Lung (tissue), 16 donors: ENCODE data around the gene EHBP1. TPM values are rescaled to one million over a fixed set of nuclear protein-coding genes. Genes with fewer than 3 reads are reported as not detected.

ENCODE experiments used
- ATAC-seq: fragments of 200-7000 bp; cut with Tn5 transposase; one replicate; pipeline ENCODE4 v1.9.1; 2020; ENCODE audit warnings: moderate number of reproducible peaks; ENCODE audit not compliant: insufficient read depth, low FRiP score
- DNase-seq, 3 donors: peaks; one replicate each; pipeline ENCODE4 v3.0.0-alpha.2; 2013 to 2017
- H3K27ac ChIP-seq, 2 donors: one replicate each; pipeline ENCODE4 v1.5.1; 2013; ENCODE audit warnings: mild to moderate bottlenecking in 2 of 2, moderate library complexity in 2 of 2, control low read depth in 1 of 2, inconsistent platforms in 1 of 2, low read depth in 1 of 2, low read length in 1 of 2
- H3K27me3 ChIP-seq, 3 donors: one replicate each; pipeline ENCODE4 v1.5.1; 2013; ENCODE audit warnings: low read length in 2 of 3; ENCODE audit not compliant: control insufficient read depth in 3 of 3, insufficient read depth in 3 of 3
- H3K36me3 ChIP-seq, 4 donors: one replicate each; pipeline ENCODE4 v1.5.1; 2013; ENCODE audit warnings: low read length in 4 of 4, mild to moderate bottlenecking in 1 of 4, moderate library complexity in 1 of 4; ENCODE audit not compliant: control insufficient read depth in 4 of 4, insufficient read depth in 4 of 4
- H3K4me1 ChIP-seq, 5 donors: one replicate each; pipeline ENCODE4 v1.5.1; 2013; ENCODE audit warnings: low read length in 5 of 5, mild to moderate bottlenecking in 2 of 5, moderate library complexity in 1 of 5; ENCODE audit not compliant: control insufficient read depth in 5 of 5, insufficient read depth in 5 of 5
- H3K4me3 ChIP-seq: one replicate; pipeline ENCODE4 v1.5.1; 2013; ENCODE audit warnings: mild to moderate bottlenecking, control low read depth, moderate library complexity
- H3K9ac ChIP-seq, 2 donors: one replicate each; pipeline ENCODE4 v1.5.1; 2013; ENCODE audit warnings: low read length in 2 of 2, control low read depth in 1 of 2; ENCODE audit not compliant: insufficient read depth in 1 of 2
- H3K9me3 ChIP-seq, 4 donors: one replicate each; pipeline ENCODE4 v1.5.1; 2013; ENCODE audit warnings: low read length in 3 of 4, mild to moderate bottlenecking in 1 of 4, moderate library complexity in 1 of 4; ENCODE audit not compliant: control insufficient read depth in 4 of 4, insufficient read depth in 3 of 4
- WGBS, 2 donors: extraction: QIAGEN DNeasy Blood & Tissue Kit; methylation state at CpG; one replicate each; pipeline ENCODE4 v1.1.7; 2013; 5-methylcytosine and 5-hydroxymethylcytosine counted together
- long read RNA-seq, 5 donors: transcript quantifications; one replicate each; lab custom pipeline, GENCODE V29; 2026
- polyA plus RNA-seq, 2 donors: library from polyadenylated mRNA; stranded (reverse); fragments of 200-250 nt; gene quantifications; one replicate each; pipeline ENCODE4 v1.2.1, GENCODE V29; 2013
- total RNA-seq, 2 donors: library from RNA; depleted of rRNA in 1 of 2; stranded (reverse); fragments of >200 nt in 1 of 2; gene quantifications; one replicate each; pipeline ENCODE4 v1.2.1, GENCODE V29; 2014 to 2021
- TF ChIP-seq, protein P1 (sequence below): IDR thresholded peaks from 2 replicates; pipeline ENCODE4 v1.5.1; 2012; ENCODE audit warnings: mild to moderate bottlenecking; ENCODE audit errors: control extremely low read depth, extremely low read depth
- donor health status: control.
- donor health status: control.
- donor health status: Bipolar disorder and iron deficiency.
- donor health status: healthy.
- donor health status: DM: yes; HTN: yes; CAD: no.

EHBP1 gene
- 10 to 100 TPM; 33.7 to 83.2 TPM for total RNA-seq
- 10 to 100 TPM in 1 of 2 donors, 1 to 10 TPM in 1; 7.9 to 11.7 TPM for polyA plus RNA-seq
- long read RNA-seq, donor 1, partial matches to known transcripts = 0 of 3 reads
- long read RNA-seq, donor 1, other reads (novel, unspliced or antisense) = 0 of 3 reads
- long read RNA-seq, donor 2 = 0 reads
- long read RNA-seq, donor 3 = 0 reads
- long read RNA-seq, donor 4, partial matches to known transcripts = 0 of 2 reads
- long read RNA-seq, donor 4, other reads (novel, unspliced or antisense) = 0 of 2 reads
- long read RNA-seq, donor 5, partial matches to known transcripts = 0 of 2 reads
- long read RNA-seq, donor 5, other reads (novel, unspliced or antisense) = 0 of 2 reads

- H3K4me3 ChIP-seq = peak within 1 kb of the TSS; percentile 81
- DNase-seq (peak; percentile 99 to 100 (median 99)), ATAC-seq (peak; percentile 98)
- peak within 1 kb of the TSS; percentile 65 to 84 for H3K9ac ChIP-seq
- H3K27ac ChIP-seq = peak within 1 kb of the TSS; percentile 85 to 87
- no peaks in the 10 kb centered on the region for H3K9me3 ChIP-seq
- H3K4me1 ChIP-seq = peaks cover 0 to 24% (median 8%) of the 10 kb centered on the region in 5 donors
- no peaks in the 10 kb centered on the region for H3K27me3 ChIP-seq
- 0 to 1% methylated on average over 43 to 45 of the region's 45 CpGs for WGBS, 2 donors
- TF ChIP-seq, protein P1, sequence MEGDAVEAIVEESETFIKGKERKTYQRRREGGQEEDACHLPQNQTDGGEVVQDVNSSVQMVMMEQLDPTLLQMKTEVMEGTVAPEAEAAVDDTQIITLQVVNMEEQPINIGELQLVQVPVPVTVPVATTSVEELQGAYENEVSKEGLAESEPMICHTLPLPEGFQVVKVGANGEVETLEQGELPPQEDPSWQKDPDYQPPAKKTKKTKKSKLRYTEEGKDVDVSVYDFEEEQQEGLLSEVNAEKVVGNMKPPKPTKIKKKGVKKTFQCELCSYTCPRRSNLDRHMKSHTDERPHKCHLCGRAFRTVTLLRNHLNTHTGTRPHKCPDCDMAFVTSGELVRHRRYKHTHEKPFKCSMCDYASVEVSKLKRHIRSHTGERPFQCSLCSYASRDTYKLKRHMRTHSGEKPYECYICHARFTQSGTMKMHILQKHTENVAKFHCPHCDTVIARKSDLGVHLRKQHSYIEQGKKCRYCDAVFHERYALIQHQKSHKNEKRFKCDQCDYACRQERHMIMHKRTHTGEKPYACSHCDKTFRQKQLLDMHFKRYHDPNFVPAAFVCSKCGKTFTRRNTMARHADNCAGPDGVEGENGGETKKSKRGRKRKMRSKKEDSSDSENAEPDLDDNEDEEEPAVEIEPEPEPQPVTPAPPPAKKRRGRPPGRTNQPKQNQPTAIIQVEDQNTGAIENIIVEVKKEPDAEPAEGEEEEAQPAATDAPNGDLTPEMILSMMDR = no peak
- peaks cover 0 to 6% (median 1%) of the 10 kb centered on the region in 4 donors for H3K36me3 ChIP-seq
These were observed at the start of gene EHBP1 for GRCh38 chr2:62705007-62705829. Gene EHBP1 (plus strand): TSS chr2:62705713. CDS start chr2:62707192, 1,479 bp downstream.

DNA sequence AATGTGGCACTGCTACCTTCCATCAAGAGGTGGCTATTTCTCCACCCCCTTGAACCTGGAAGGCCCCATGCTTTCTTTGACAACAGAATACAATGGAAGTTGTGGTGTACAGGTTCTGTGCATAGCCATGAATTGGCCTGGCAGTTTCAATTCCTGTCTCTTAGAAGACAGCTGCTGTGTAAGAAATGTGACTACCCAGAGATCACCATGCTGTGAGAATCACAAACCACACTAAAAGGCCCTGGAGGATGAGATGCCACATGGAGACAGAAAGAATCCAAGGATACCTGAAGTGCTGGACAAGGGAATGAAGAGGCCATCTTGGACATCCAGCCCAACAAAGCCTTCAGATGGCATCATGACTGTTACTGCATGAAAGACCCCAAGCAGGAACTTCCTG lies 47.7 kb upstream of the EHBP1 start:
- no peaks in the 10 kb centered on the region for H3K27me3 ChIP-seq
- ATAC-seq (no peak), DNase-seq (no peak)
- no peaks in the 10 kb centered on the region for H3K9me3 ChIP-seq
- no peak overlapping the region for H3K9ac ChIP-seq
- peaks cover 0 to 17% (median 3%) of the 10 kb centered on the region in 5 donors for H3K4me1 ChIP-seq
- H3K27ac ChIP-seq = no peak overlapping the region
- H3K36me3 ChIP-seq = no peaks in the 10 kb centered on the region
- no peak overlapping the region for H3K4me3 ChIP-seq
- TF ChIP-seq, protein P1 = no peak

- Histone ChIP-seq H3K36me3 (no peaks in the 10 kb centered on the region), H3K9ac (no peak overlapping the region), H3K4me3 (no peak overlapping the region), H3K9me3 (no peaks in the 10 kb centered on the region), H3K4me1 (peaks cover 0 to 28% (median 3%) of the 10 kb centered on the region in 5 donors), H3K27me3 (no peaks in the 10 kb centered on the region), H3K27ac (no peak overlapping the region)
- TF ChIP-seq, protein P1 = no peak
- no peak for ATAC-seq
- no peak for DNase-seq
- 82 to 83% methylated on average over 2 of the region's 2 CpGs for WGBS, 2 donors
These were observed 46.6 kb upstream of the EHBP1 start for GRCh38 chr2:62658891-62659290.
